NCI-H2081 treated with DMSO at 0.1 percent for 48 hours (cell line): ENCODE measurements around the gene DHRSX.
"Not testable (repeated sequence)": the region's sequence is repeated elsewhere in the genome, so short reads cannot be mapped to it uniquely, and the experiment has no call there.

ENCODE experiments used
- DNase-seq: peaks from one replicate; lab custom pipeline; 2025; lab: John Stamatoyannopoulos, UW

The DHRSX gene

DNA sequence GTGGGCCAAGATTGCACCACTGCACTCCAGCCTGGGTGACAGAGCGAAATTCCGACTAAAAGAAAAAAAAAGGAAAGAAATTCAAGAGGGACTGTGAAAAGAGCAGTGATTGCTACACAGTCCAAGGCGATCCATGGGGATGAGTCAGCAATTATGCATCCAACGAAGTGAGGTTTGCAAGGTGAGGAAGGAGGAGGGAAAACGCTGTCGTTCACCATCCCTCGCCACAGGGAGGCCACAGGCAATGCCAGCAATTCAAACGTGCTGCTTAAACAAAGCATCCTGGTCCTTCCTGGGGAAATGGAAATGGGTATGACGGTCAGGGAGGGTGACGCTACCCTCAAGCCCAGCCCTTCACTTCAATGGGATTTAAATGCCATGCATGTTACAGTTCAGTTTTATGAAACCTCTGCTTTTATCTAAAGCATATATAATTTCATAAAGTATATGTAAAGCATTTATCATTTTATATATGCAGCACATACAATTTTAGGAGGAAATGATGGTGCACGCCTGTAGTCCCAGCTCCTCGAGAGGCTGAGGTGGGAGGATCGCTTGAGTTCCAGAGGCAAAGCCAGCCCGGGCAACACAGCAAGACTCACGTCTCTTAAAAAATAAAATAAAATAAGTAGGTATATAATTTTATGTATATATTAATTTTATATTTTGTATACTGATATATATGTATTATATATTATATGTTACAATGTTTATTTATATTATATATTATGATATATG lies 108.7 kb downstream of the DHRSX start:
- no peak for DNase-seq

DNA sequence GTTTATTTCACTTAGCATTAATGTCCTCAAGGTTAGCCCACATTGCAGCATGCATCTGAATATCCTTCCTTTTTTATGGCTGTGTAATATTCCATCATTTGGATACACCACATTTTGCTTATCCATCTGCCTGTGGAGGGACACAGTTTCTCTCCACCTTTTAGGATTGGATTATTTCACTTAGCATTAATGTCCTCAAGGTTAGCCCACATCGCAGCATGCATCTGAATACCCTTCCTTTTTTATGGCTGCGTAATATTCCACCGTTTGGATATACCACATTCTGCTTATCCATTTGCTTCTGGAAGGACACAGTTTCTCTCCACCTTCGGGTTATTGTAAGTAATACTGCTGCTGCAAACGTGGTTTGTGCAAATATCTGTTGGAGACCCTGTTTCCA lies 110.0 kb downstream of the DHRSX start:
- no peak for DNase-seq

DNA sequence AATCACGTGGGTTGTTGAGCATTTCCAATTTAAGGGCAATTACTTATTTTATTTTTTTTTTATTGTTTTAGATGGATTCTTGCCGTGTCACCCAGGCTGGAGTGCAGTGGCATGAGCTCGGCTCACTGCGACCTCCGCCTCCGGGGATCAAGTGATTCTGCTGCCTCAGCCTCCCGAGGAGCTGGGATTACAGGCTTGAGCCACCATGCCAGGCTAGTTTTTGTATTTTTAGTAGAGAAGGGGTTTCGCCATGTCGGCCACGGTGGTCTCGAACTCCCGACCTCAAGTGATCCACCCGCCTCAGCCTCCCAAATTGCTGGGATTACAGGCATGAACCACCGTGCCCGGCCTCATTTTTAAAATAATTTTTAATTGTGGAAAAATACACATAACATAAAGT lies 111.0 kb downstream of the DHRSX start:
- not testable (repeated sequence) for DNase-seq

DNA sequence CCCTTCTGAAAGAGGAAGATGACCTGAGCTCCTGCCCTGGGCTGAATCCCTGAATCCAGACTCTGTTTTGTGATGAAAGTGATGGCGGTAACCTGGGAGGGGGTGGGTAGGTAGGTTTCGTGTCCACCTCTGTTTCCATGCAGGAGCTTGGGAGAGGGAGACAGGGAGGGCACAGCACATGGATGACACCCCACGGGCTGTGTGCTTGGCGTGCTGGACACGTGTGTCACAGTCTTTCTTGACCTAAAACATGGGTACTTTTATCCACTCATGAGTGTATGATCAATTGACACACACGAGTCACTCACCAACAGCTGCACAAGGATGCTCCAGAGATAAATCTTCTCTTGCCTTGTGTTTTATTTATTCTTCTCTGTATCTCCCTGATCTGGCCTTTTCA lies 111.5 kb downstream of the DHRSX start:
- no peak for DNase-seq

DNA sequence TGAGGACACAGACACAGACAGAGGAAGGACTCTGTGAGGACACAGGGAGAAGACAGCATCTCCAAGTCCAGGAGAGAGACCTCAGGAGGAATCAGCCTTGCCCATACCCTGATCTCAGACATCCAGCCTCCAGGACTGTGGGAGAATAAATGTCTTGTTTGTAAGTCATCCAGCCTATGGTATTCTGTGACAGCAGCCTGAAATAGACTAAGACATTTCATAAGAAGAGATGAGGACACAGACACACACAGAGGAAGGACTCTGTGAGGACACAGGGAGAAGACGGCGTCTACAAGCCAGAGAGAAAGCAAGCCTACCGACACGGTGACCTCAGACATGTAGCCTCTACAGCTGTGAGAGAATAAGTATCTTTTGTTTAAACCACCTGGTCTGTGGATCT lies 112.1 kb downstream of the DHRSX start:
- no peak for DNase-seq

DNA sequence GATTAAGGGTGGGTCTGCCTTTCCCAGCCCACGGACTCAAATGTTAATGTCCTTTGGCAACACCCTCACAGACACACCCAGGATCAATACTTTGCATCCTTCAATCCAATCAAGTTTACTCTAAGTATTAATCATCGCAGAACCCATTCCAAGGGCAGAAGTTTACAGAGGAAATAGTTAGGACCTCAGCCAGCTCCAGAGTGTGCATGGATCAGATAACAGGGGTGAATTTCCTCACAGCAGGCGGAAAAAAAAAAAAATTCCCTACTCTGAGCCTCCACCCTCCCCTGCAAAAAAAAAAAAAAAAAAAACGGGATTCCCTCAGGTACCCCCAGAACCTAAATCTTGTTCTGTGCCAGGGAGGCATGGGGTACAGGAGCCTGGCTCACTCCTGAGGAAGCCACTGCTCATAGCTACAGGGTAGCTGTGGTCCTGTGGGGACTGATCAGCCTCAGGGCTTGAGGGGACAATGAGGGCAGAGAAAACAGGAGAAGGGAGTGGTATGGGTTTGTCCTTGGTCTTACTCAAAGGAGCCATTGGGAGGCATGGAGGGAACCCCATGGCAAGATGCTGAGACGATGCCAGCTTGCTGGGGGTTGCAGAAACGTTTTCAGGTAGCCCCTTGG lies 113.0 kb downstream of the DHRSX start:
- no peak for DNase-seq

DNA sequence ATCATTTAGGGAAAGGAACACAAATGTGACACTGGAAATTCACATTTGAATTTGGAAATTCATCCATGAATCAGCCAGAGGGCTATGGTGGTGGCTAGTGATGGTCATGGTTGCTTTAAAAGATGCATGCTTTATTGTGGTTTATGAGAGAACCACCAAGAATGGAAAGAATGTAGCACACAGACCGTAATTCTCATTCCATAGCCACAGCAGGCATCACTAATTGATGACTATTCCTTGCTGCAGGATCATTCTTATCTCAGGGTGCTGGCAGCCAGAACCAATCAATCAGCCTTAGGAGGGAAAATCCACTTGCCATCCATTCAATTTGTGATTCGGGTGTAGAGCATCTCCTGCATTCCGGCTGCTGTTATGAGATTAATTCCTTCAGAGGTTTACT lies 115.6 kb downstream of the DHRSX start:
- DNase-seq = no peak

DNA sequence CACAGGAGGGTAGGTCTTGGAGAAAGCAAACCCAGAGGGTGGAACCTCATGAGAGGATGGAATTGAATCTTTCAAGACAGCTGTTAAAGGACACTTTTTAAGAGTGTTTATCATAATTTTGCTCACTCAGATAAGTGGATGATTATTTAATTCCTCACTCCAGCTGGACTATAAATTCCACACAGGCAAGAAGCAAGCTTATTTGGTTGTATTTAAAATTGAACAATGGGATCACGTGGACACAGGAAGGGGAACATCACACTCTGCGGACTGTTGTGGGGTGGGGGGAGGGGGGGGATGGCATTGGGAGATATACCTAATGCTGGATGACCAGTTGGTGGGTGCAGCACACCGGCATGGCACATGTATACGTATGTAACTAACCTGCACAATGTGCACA lies 116.3 kb downstream of the DHRSX start:
- DNase-seq = no peak

DNA sequence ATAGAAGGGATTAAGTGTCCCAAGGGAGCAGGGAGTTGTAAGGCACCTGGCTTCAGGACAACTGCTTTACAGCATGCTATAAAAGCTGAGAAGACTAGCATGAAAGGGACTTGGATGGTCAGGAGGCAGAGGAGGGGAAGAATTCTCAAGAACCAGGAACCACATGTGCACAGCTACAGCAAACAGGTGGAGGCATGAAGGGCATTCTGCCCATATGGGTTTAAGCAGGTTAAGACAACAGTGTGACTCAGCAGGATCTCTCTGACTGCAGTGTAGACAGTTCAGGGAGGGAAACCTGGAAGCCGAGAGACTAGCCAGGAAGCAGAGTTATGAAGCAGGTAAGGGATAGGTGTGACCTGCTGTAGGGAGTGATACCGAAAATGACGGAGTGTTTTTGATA lies 117.0 kb downstream of the DHRSX start:
- no peak for DNase-seq

DNA sequence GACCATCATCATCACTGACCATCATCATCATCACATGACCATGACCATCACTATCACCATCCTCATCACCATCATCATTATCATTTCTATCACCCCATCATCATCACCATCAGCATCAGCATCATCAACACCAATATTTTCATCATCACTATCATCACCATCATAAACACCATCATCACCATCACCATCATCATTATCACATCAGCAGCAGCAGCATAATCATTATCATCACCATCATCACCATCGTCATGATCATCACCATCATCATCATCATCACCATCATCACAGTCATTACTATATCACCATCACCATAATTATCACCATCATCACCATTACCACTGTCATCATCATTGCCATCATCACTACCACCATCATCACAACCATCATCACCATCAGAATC lies 117.6 kb downstream of the DHRSX start:
- no peak for DNase-seq

DNA sequence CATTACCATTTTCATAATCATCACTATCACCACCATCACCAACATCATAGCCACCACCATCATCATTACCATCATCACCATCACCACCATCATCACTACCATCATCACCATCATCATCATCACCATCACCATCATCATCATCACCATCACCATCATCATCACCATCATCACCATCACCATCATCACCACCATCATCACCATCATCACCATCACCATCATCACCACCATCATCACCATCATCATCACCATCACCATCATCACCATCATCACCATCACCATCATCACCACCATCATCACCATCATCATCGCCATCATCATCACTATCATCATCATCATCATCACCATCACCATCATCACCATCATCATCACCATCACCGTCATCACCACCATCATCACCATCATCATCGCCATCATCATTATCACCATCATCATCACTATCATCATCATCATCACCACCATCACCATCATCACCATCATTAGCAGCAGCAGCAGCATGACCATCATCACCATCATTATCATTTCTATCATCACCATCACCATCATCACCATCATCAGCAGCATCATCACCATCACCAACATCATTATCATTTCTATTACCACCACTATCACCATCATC lies 118.2 kb downstream of the DHRSX start:
- not testable (repeated sequence) for DNase-seq

DNA sequence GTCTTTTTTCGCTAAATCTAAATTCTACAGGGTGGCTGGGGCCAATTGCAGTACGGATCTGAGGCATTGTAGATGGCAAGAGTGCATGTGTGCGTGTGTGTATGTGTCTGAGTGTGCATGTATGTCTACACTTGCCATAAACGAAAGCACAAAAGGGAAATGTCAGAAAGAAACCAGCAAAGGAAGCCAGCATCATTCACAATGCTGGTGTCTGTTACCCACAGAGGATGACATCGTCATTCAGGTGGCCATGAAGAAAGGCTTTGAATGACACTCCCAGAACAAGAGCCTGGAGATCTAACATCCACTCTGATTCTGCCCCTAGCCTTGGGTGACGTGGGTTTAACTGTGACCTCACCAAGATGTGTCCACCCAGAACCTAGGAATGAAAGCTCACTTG lies 124.6 kb downstream of the DHRSX start:
- no peak for DNase-seq

DNA sequence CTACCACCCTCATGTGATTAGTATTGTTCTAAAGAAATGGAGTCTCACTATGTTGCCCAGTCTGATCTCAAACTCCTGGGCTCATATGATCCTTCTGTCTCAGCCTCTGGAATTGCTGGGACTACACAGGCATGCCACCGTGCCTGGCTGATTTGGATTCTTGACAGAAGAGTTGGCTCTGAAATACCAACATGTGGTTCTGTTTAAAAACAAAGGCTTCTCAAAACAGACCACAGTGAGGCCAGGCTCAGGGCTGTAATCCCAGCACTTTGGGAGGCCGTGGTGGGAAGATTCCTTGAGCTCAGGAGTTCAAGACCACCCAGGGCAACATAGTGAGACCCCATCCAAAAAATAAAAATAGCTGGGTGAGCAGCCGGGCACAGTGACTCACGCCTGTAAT lies 126.7 kb downstream of the DHRSX start:
- DNase-seq = no peak

DNA sequence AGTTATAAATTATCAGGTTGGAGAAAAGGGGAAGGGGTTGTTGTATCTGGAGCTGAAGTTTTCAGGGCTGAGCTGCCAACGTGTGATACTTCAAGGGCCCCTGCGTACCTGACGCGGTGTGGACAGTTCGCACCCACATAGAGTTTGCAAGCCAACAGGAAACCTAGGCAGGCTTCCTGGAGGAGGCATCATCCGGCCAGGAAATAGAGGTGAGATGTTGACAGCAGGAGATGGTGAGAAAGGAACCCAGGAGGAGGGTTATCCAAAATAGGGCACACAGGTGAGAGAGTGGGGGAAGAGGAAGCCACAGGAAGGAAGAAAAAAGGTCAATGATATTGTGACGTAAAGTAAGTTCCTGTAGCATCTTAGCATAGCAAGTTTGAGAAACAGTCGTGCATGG lies 127.2 kb downstream of the DHRSX start:
- no peak for DNase-seq

DNA sequence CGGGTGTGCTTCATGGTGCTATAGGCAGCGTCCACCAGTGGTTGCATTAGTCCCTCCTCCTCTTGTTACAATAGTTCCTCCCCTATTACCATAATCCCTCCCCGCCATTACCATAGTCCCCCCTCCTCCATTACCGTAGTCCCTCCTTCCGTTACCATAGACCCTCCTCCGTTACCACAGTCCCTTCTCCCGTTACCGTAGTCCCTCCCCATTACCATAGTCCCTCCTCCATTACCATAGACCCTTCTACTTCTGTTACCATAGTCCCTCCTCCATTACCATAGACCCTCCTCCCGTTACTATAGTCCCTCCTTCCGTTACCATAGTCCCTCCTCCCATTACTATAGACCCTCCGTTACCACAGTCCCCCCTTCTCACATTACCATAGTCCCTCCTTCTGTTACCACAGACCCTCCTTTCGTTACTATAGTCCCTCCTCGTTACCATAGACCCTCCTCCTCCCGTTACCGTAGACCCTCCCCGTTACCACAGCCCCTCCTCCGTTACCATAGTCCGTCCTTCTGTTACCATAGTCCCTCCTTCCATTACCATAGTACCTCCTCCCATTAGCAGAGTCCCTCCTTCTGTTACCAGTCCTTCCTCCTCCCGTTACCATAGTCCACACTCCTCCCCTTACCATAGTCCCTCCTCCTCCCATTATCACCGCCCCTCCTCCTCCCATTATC lies 129.6 kb downstream of the DHRSX start:
- DNase-seq = no peak

DNA sequence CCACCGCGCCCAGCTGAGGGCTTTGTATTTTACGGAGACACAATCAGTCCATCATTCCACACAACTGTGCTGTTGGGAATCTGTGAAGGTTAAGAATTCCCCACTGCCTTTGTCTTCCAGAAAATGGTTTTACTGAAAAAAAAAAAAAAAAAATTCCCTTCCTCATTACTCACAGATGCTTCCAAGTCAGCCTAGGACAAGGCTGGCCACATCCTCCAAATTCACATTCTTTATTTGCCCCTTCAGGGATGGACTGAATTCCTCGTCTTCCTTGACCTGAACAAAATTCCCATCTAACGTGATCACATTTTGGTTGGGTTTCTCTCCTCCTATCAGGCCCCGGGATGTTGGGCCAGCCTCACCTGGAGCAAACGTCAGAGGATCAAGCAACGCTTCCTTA lies 130.3 kb downstream of the DHRSX start:
- DNase-seq = no peak

DNA sequence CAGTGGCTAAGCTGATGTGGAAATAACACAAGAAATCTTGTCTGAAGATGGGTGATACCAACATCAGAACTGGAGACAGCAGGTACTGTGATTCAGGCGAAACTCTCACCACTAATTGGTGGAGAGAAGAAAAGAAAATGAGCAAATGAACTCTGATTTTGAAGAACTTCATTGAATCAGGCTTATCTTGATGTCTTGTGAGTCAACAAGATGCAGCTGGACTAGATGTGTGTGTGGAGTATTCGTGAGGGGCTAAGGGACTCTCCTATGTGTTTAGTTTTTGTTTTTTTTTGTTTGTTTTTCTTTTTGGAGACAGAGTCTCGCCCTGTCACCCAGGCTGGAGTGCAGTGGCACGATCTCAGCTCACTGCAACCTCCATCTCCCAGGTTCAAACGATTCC lies 131.6 kb downstream of the DHRSX start:
- DNase-seq = no peak

DNA sequence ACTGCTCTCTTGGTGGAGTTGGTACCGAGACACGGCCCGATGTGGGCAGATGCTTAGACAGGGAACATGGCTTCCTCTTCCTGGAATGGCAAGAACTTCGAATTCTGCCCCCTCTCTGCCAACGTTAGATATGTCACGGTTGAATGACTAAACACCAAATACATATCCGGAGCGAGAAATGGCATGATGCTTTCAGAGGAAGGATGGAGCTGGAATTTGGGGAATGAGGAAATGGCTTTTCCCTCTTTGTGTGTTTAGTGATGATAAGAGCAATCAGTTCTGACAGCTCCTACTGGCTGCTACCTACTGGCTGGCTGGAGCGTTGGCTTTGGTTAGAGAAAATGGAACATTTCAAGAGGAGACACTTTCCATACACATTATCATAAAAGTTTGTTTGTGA lies 140.0 kb downstream of the DHRSX start:
- no peak for DNase-seq

DNA sequence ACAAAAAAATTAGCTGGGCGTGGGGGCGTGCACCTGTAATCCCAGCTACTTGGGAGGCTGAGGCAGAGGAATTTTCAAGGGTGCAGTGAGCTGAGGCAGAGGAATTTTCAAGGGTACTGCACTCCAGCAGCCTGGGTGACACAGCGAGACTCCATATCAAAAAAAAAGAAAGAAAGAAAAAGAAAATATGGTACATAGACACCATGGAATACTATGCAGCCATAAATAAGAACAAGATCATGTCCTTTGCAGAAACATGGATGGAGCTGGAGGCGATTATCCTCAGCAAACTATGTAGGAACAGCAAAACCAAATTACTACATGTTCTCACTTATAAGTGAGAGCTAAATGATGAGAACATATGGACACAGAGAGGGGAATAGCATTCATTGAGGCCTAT lies 141.3 kb downstream of the DHRSX start:
- DNase-seq = not testable (repeated sequence)

DNA sequence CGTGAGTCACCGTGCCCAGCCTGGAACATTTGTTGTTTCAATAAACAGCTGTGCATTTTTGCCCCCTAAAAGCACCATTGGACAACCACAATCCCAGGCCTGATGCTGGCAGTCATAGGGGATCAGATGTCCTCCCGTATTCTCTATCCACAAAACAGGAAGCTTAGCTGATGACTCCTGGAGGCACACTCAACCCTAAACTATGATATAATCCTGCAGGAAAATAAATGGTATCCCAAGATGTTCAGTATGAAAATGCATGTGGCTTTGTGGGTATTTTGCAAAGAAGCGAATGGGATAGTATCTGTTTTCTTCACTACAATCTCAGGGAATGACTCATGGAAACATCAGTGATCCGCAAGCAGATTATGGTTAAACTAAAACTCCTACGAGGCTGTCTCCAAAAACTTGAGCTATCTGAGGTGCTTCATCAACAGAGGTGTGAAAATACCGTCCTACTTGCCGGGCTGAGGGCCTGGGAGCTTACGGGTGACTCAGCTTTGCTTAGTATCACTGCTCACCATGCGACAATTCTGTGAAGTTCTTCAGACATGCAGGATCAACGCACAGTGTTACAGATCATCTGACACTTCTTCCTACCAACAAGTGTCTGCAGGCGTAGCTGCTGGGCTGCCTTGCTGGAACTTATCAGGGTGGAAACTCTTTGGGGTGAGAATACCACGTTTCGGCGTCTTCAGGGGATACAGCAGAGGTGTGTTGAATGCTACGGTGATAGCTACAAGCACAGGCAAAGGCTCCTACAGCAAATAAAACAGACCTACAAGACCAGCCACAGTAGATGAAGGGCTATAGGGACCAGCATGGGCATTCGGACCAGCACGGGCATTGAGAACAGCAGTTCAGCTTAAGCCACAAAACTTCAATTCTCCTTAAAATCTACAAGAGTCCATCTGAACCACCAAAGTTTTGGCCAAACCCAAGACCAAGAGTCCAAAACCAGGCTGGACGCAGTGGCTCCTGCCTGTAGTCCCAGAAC lies 148.5 kb downstream of the DHRSX start:
- no peak for DNase-seq

DNA sequence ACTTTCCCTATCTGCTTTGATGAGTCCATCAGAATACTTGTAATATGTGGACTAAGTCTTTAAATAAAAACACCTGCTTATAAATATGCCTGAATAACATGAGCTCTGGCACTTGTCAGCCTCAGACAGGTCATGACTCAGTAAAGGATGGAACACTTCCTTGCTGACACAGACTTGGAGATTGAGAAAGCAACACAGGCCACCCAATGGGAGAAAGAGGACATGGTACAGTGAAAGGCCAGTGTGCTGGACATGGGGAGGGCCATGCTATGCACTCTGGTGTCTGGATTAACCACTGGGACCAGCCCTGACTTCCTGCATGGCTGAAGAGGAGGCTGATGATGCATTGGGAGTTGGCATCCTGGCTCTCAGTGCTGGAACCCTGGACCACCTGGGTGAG lies 149.5 kb downstream of the DHRSX start:
- DNase-seq = no peak

DNA sequence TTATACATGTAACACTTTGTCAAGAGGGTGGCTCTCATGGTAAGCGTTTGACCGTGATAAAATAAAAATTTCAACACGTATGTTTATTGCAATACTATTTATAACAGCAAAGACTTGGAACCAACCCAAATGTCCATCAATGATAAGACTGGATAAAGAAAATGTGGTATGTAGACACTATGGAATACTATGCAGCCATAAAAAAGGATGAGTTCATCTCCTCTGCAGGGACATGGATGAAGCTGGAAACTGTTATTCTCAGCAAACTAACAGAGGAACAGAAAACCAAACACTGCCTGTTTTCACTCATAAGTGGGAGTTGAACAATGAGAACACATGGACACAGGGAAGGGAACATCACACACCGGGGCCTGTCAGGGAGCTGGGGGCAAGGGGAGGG lies 150.1 kb downstream of the DHRSX start:
- DNase-seq = not testable (repeated sequence)
